HG03060 (cell line): Measurements from ENCODE around the gene ARL8B.

Source experiments
- ATAC-seq: cut with Tn5 transposase; IDR thresholded peaks from one replicate; pipeline ENCODE4 v1.9.1; 2021; ENCODE audit warnings: low read depth, moderate number of reproducible peaks; ENCODE audit not compliant: unreplicated experiment

Gene ARL8B

GRCh38 chr3:5185093-5185673 lies 63.1 kb downstream of the ARL8B start:
- ATAC-seq = no peak

- peak; percentile 18 for ATAC-seq
Observed at GRCh38 chr3:5186089-5186857, 64.2 kb downstream of the ARL8B start.

GRCh38 chr3:5186858-5187155 lies 64.7 kb downstream of the ARL8B start:
- no peak for ATAC-seq

GRCh38 chr3:5187156-5187919 lies 65.2 kb downstream of the ARL8B start, which contains the start of gene EDEM1:
TSS of gene EDEM1 (plus strand) at chr3:5187707. CDS start at chr3:5187806, 99 bp downstream.
- peak; percentile 34 for ATAC-seq

GRCh38 chr3:5187920-5188418 lies 65.9 kb downstream of the ARL8B start:
- ATAC-seq = no peak

GRCh38 chr3:5188419-5189221 lies 66.5 kb downstream of the ARL8B start:
- ATAC-seq = no peak

- ATAC-seq = no peak
Observed at GRCh38 chr3:5190147-5190791, 68.2 kb downstream of the ARL8B start.

- ATAC-seq = peak; percentile 13
Observed at GRCh38 chr3:5191555-5192304, 69.6 kb downstream of the ARL8B start.

GRCh38 chr3:5192571-5193365 lies 70.7 kb downstream of the ARL8B start:
- no peak for ATAC-seq

GRCh38 chr3:5194341-5194740 lies 72.2 kb downstream of the ARL8B start:
- ATAC-seq = no peak

GRCh38 chr3:5194801-5195509 lies 72.9 kb downstream of the ARL8B start:
- ATAC-seq = peak; percentile 36

- no peak for ATAC-seq
Observed at GRCh38 chr3:5195605-5196004, 73.5 kb downstream of the ARL8B start.

GRCh38 chr3:5197022-5197421 lies 74.9 kb downstream of the ARL8B start:
- ATAC-seq = no peak

- ATAC-seq = peak; percentile 45
Observed at GRCh38 chr3:5197470-5198312, 75.6 kb downstream of the ARL8B start.

- no peak for ATAC-seq
Observed at GRCh38 chr3:5198313-5198677, 76.2 kb downstream of the ARL8B start.

GRCh38 chr3:5198986-5199731 lies 77.1 kb downstream of the ARL8B start:
- peak; percentile 23 for ATAC-seq
